MM.1S (cell line): ENCODE results near the gene BMP10.

Experiments
- DNase-seq: peaks from one replicate; pipeline ENCODE4 v3.0.0-alpha.2; 2015
- H2AFZ ChIP-seq: fragments of 300-600 bp; sonication (generic); 2 replicates; pipeline ENCODE4 v1.6.0; 2016; ENCODE audit warnings: antibody characterized with exemption, low read length
- H3F3A ChIP-seq: fragments of 300-600 bp; sonication (generic); 2 replicates; pipeline ENCODE4 v1.6.1; 2016; ENCODE audit warnings: mild to moderate bottlenecking, antibody characterized with exemption, low read length, moderate library complexity, mixed read lengths; ENCODE audit not compliant: insufficient read depth
- H3K27ac ChIP-seq: fragments of 300-600 bp; sonication (generic); 2 replicates; pipeline ENCODE4 v1.5.1; 2016; ENCODE audit warnings: mild to moderate bottlenecking, low read length
- H3K27me3 ChIP-seq: fragments of 300-600 bp; sonication (generic); replicated peaks from 2 replicates; pipeline ENCODE4 v1.6.0; 2016; ENCODE audit warnings: low read length; ENCODE audit not compliant: insufficient read depth
- H3K36me3 ChIP-seq: fragments of 300-600 bp; sonication (generic); replicated peaks from 2 replicates; pipeline ENCODE4 v1.6.1; 2016; ENCODE audit warnings: mild to moderate bottlenecking, low read length, mixed read lengths; ENCODE audit not compliant: insufficient read depth
- H3K4me1 ChIP-seq: fragments of 300-600 bp; sonication (generic); 2 replicates; pipeline ENCODE4 v1.6.1; 2016; ENCODE audit warnings: low read length, mixed read lengths
- H3K4me2 ChIP-seq: fragments of 300-600 bp; sonication (generic); 2 replicates; pipeline ENCODE4 v1.6.0; 2016; ENCODE audit warnings: low read depth, low read length
- H3K4me3 ChIP-seq: fragments of 300-600 bp; sonication (generic); 2 replicates; pipeline ENCODE4 v1.5.1; 2016; ENCODE audit warnings: low read length, mixed read lengths
- H3K79me2 ChIP-seq: fragments of 300-600 bp; sonication (generic); 2 replicates; pipeline ENCODE4 v1.6.1; 2016; ENCODE audit warnings: mixed run types, low read length, mixed read lengths
- H3K9ac ChIP-seq: fragments of 300-600 bp; sonication (generic); 2 replicates; pipeline ENCODE4 v1.6.1; 2016; ENCODE audit warnings: low read length, mixed read lengths
- H3K9me2 ChIP-seq: fragments of 300-600 bp; sonication (generic); replicated peaks from 2 replicates; pipeline ENCODE4 v1.6.1; 2016; ENCODE audit warnings: mild to moderate bottlenecking, low read length, mixed read lengths; ENCODE audit not compliant: insufficient read depth
- H3K9me3 ChIP-seq: fragments of 300-600 bp; sonication (generic); replicated peaks from 2 replicates; pipeline ENCODE4 v1.6.1; 2016; ENCODE audit warnings: mild to moderate bottlenecking, low read length, mixed read lengths; ENCODE audit not compliant: insufficient read depth
- H4K20me1 ChIP-seq: fragments of 300-600 bp; sonication (generic); 2 replicates; pipeline ENCODE4 v1.6.1; 2016; ENCODE audit warnings: mild to moderate bottlenecking, low read length, moderate library complexity, mixed read lengths; ENCODE audit not compliant: insufficient read depth
- EZH2 ChIP-seq: fragments of 300-600 bp; sonication (generic); optimal IDR thresholded peaks from 2 replicates; pipeline ENCODE3; 2017; ENCODE audit warnings: low read depth, mild to moderate bottlenecking, antibody characterized with exemption, low read length, mixed read lengths
- EZH2phosphoT487 ChIP-seq: fragments of 300-600 bp; sonication (generic); IDR thresholded peaks from 2 replicates; pipeline ENCODE4 v1.6.1; 2018; ENCODE audit warnings: antibody characterized with exemption, low read length
- TF ChIP-seq, protein P1 (sequence below): fragments of 300-600 bp; sonication (generic); IDR thresholded peaks from 2 replicates; pipeline ENCODE4 v1.5.1; 2016; ENCODE audit warnings: antibody characterized with exemption, low read length, mixed read lengths

The BMP10 gene

GRCh38 chr2:68854476-68854875 lies 16.7 kb downstream of the BMP10 start:
- Histone ChIP-seq H3K4me3 (no peak overlapping the region), H4K20me1 (no peaks in the 10 kb centered on the region), H3K4me2 (no peak overlapping the region), H3K36me3 (no peaks in the 10 kb centered on the region), H3K9me3 (no peaks in the 10 kb centered on the region), H3K9me2 (no peaks in the 10 kb centered on the region), H3K27ac (no peak overlapping the region), H2AFZ (no peak overlapping the region), H3K4me1 (peaks cover 20% of the 10 kb centered on the region), H3F3A (no peaks in the 10 kb centered on the region), H3K79me2 (no peaks in the 10 kb centered on the region), H3K9ac (no peak overlapping the region), H3K27me3 (no peaks in the 10 kb centered on the region)
- TF ChIP-seq, protein P1, sequence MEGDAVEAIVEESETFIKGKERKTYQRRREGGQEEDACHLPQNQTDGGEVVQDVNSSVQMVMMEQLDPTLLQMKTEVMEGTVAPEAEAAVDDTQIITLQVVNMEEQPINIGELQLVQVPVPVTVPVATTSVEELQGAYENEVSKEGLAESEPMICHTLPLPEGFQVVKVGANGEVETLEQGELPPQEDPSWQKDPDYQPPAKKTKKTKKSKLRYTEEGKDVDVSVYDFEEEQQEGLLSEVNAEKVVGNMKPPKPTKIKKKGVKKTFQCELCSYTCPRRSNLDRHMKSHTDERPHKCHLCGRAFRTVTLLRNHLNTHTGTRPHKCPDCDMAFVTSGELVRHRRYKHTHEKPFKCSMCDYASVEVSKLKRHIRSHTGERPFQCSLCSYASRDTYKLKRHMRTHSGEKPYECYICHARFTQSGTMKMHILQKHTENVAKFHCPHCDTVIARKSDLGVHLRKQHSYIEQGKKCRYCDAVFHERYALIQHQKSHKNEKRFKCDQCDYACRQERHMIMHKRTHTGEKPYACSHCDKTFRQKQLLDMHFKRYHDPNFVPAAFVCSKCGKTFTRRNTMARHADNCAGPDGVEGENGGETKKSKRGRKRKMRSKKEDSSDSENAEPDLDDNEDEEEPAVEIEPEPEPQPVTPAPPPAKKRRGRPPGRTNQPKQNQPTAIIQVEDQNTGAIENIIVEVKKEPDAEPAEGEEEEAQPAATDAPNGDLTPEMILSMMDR: no peak
- TF ChIP-seq EZH2 (no peak), EZH2phosphoT487 (no peak)
- no peak for DNase-seq

DNA sequence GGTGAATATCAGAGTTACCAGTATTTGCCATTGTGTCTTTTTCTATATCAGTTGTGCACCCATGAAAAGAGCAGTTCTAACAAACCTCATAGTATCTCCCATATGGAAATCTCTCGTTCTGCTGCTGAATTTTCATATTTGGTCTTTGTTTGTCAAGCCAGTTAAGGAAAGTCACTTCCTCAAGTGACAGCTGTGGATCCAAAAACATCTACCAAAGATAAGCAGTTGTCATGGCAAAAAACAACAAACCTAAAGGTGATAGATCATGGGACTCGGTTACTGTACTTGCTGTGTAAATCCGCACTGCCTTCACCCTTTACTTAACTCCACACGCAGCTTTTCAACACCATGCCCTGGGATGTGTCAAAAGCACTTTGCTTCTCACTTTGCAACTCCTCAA lies 17.3 kb downstream of the BMP10 start:
- H3K36me3 ChIP-seq: no peaks in the 10 kb centered on the region
- H3K79me2 ChIP-seq: no peaks in the 10 kb centered on the region
- H3K9ac ChIP-seq: no peak overlapping the region
- no peak for DNase-seq
- no peak overlapping the region for H3K4me2 ChIP-seq
- no peak overlapping the region for H3K27ac ChIP-seq
- H3K9me2 ChIP-seq: no peaks in the 10 kb centered on the region
- H3K4me1 ChIP-seq: peaks cover 20% of the 10 kb centered on the region
- H3K4me3 ChIP-seq: no peak overlapping the region
- no peaks in the 10 kb centered on the region for H3F3A ChIP-seq
- no peaks in the 10 kb centered on the region for H4K20me1 ChIP-seq
- H3K9me3 ChIP-seq: no peaks in the 10 kb centered on the region
- no peaks in the 10 kb centered on the region for H3K27me3 ChIP-seq
- TF ChIP-seq EZH2 (no peak), EZH2phosphoT487 (no peak)
- TF ChIP-seq, protein P1: no peak
- H2AFZ ChIP-seq: no peak overlapping the region

DNA sequence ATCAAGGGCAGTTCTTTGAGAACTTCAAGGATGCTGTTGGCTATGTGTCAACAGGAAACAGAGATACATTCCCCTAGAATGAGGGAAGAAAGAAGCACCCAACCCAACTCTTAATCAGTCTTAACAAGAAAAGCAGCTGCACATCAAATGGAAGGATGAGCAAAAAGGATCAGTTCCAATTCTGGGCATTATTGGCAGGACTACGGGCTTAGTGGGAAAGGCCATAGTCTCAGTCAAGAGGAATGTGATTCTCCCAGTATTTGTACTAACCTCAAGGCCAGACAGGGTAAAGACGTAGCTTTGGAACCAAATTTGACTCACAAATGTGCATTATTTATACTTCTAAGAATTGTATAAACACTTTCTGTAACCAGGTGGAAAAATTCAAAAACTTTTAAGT lies 18.2 kb downstream of the BMP10 start:
- Histone ChIP-seq H3K4me1 (peaks cover 15% of the 10 kb centered on the region), H3K27ac (no peak overlapping the region), H3K27me3 (no peaks in the 10 kb centered on the region), H3K4me3 (no peak overlapping the region), H3K4me2 (no peak overlapping the region), H3K9ac (no peak overlapping the region), H2AFZ (no peak overlapping the region), H4K20me1 (no peaks in the 10 kb centered on the region), H3F3A (no peaks in the 10 kb centered on the region), H3K9me3 (no peaks in the 10 kb centered on the region), H3K36me3 (no peaks in the 10 kb centered on the region), H3K9me2 (no peaks in the 10 kb centered on the region), H3K79me2 (no peaks in the 10 kb centered on the region)
- DNase-seq: no peak
- no peak for TF ChIP-seq EZH2
- TF ChIP-seq, protein P1: no peak
- no peak for TF ChIP-seq EZH2phosphoT487
